GM18951 (cell line): Measurements from ENCODE around the gene CHST8.

Experiments used
- POLR2A ChIP-seq: IDR thresholded peaks from 4 replicates; pipeline ENCODE4 v1.6.1; 2011; ENCODE audit warnings: mild to moderate bottlenecking; ENCODE audit not compliant: insufficient read length, insufficient read depth; ENCODE audit errors: extremely low read depth
- in situ Hi-C: fragments of 300-500 bp; cut with MboI; formaldehyde crosslinking; loops from one replicate; pipeline ENCODE4 v1.12.0; 2022; ENCODE audit warnings: low sequenced_read_pairs, mixed read lengths, inconsistent platforms; ENCODE audit not compliant: unreplicated experiment

CHST8 gene

DNA sequence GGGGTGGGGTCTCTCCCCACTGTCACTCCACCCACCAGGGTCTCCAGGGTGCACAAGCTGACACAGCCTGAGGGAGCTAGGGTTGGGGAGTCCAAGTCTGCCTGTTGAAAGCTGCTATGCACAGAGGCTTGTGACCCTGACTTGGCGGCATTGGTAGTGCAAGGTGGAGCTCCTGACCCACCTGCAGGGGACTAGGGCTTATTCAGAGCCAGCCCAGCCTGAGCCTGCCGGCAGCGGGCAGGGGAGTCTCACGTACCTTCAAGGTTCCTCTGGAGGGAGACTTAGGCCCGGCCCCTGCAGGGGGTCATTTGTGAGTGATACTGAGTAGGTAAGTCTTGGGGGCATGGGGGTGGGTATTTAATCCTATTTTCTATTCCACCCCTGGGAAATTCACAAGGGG lies 179.7 kb downstream of the CHST8 start:
- in situ Hi-C loops = no loop called here
- no peak for TF ChIP-seq POLR2A

DNA sequence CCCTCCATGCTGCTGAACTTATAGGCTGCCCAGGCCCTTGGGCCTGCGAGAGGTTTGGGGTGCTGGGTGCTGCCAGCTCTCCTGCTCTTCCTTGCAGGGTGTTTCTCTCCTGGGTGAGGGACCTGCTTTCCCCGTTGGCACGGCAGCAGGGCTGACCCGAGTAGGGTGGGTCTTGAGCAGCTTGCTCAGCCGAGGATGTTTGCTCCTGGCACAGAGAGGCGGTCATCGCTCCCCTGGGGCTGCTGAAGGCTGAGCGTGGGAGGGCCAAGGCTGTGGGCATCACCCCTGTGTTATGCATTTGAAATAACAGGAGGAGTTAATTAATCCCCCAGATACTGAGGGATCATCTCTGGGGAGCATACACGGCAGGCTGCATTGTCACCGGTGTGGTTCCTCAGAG lies 180.2 kb downstream of the CHST8 start:
- TF ChIP-seq POLR2A = no peak

DNA sequence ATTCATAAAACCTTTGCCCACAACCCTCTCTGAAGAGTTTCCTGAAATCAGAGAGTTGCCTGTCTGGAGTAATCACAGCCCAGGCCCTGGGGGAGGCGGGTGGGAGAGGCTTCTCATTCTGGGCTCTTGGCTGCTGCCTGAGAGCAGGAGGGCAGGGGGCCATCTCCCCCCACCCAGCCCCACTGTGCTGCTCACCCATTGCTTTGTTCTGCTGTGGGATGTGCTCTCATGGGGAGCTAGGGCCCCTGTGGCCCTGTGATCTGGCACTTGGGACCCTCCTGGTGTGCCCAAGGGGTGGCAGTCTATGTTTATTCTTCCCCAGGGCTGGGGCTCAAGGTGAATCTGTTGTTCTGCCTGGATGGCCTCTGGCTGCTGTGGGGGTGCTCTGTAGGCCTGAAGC lies 181.0 kb downstream of the CHST8 start:
- in situ Hi-C loops = no loop called here
- TF ChIP-seq POLR2A = no peak

More for the DNA sequence above, 180.2 kb downstream of the CHST8 start:
- in situ Hi-C loops = no loop called here

DNA sequence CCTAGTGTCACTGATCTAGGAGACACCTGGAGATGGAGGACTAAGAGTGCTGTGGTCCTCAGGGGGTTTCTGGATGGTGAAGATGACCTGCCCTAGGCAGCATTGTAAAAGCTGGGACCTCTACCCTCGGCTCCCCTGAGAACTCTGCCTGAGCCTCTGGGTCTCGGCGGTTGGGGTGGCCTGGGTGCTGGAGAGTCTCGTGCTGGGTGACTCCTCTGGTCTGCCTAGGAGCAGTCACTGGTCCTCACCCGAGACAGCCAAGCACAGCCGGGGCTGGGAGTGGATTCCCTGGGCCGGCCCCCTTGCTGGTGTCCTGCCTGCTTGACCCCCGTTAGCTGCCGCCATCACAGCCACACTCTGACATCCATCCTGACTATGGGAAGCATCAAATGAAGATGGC lies 181.6 kb downstream of the CHST8 start:
- in situ Hi-C loops = no loop called here
- TF ChIP-seq POLR2A = no peak

- in situ Hi-C loops = no loop called here
- no peak for TF ChIP-seq POLR2A
These were observed 182.5 kb downstream of the CHST8 start for GRCh38 chr19:33804021-33804799.

- in situ Hi-C loops = no loop called here
- no peak for TF ChIP-seq POLR2A
These were observed 183.6 kb downstream of the CHST8 start for GRCh38 chr19:33805313-33805712.

- TF ChIP-seq POLR2A = no peak
- in situ Hi-C loops = no loop called here
These were observed 184.2 kb downstream of the CHST8 start for GRCh38 chr19:33805840-33806433.

GRCh38 chr19:33806434-33806881 lies 184.7 kb downstream of the CHST8 start:
- in situ Hi-C loops = no loop called here
- TF ChIP-seq POLR2A = no peak

- TF ChIP-seq POLR2A = no peak
- in situ Hi-C loops = no loop called here
These were observed 186.6 kb downstream of the CHST8 start for GRCh38 chr19:33808399-33808798.

DNA sequence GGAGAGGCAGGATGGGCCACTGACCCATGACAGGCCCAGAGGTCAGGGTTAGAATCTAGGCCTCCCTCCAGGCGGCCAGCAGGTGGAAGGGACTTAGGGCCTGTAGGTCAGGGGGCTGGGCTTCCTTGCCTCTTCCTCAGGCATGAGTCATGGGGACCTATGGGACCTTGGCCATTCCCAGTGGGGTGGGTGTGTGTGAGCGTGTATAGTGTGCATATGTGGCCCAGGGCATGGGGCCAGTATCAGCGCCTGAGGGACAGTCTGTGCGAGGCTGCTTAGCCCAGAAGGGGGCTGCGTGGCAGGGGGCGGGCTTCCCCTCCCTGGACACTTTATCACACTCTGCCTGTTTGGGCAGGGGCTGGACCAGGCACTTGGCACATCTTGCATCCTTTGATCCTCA lies 188.2 kb downstream of the CHST8 start:
- TF ChIP-seq POLR2A = no peak
- in situ Hi-C loops = no loop called here

DNA sequence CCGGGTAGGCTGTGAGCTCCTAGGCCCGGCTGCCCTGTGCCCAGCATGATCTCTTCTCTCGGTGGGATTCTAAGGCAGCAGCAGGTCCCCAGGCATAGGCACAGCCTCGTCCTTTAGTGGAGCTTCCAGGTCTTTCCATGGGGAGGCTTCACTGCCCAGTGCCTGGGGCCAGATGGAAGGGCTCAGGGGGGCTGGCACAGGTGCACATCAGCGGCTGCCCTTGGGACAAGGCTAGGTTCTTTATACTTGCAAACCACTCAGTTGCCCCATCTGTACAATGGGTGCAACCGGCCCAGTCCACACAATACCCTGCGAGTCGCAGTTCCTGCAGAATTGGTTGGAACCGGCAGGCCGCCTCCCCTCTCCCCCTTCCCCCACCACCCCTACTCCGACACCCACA lies 189.1 kb downstream of the CHST8 start:
- in situ Hi-C loops = no loop called here
- no peak for TF ChIP-seq POLR2A

- in situ Hi-C loops = no loop called here
- no peak for TF ChIP-seq POLR2A
These were observed 189.5 kb downstream of the CHST8 start for GRCh38 chr19:33811246-33811645.

DNA sequence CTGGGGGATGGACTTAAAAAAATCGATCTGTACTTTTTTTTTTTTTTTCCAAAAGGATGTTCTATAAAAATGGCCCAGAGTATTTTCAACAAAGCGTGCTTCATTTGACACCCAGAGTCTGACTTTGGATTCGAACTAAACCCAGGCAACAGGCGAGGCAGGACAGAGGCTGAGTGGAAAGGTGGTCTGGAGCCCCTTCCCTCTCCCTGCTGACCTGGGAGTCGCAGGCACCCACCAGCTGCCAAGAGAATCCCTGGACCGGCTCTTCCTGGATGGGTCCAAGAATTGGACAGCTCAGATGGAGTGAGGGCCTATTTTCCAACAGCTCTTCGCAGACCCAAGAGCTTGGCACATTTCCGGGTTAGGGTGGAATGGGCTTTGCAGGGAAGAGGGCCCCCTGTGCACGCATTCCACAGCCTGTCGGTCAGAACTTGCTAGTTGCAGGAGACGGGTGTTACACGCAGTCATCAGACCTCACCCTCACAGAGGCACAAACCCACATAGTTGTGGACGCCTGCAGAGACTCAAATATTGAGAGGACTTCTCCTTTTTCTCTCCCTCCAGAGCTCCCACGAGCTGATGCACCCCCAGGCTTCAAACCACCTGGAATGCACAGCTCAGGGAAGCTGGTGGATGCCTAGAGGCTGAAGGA lies 190.1 kb downstream of the CHST8 start:
- in situ Hi-C loops = no loop called here
- no peak for TF ChIP-seq POLR2A
